ENCODE results near the gene OPN1MW.
"Not testable (repeated sequence)": the region's sequence is repeated elsewhere in the genome, so short reads cannot be mapped to it uniquely, and the experiment has no call there.

Gene OPN1MW

DNA sequence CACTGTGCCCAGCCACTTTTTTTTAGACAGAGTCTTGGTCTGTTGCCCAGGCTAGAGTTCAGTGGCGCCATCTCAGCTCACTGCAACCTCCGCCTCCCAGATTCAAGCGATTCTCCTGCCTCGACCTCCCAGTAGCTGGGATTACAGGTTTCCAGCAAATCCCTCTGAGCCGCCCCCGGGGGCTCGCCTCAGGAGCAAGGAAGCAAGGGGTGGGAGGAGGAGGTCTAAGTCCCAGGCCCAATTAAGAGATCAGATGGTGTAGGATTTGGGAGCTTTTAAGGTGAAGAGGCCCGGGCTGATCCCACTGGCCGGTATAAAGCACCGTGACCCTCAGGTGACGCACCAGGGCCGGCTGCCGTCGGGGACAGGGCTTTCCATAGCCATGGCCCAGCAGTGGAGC, at the start of gene OPN1MW:
TSS of gene OPN1MW (plus strand) at position 301 of the 400 bp plus-strand sequence. CDS start at position 383, 82 bp downstream.
- DNase-seq: not testable (repeated sequence)

- no peak for DNase-seq
These were observed 46.8 kb upstream of the OPN1MW start for GRCh38 chrX:154135458-154136229.

GRCh38 chrX:154136627-154137161, 45.7 kb upstream of the OPN1MW start:
- DNase-seq: peak; percentile 84

DNA sequence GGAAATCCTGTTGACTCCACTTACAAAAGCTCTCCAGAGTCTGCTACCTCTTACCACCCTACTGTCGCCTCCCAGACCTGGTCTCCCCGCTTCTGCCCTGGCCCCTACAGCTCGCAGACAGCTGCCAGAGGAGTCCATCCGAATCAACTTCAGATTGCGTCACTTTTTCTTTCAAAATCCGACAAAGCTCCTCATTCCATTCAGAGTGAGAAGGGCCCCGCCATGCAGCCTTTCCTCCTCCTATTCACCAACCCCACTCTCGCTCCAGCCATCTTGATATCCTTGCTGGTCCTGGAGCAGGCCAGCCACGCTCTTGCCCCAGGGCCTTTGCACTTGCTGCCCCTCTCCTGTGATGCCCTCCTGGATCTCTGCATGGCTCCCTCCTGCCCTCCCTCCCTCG, 43.5 kb upstream of the OPN1MW start:
- DNase-seq: no peak

- DNase-seq: peak; percentile 91
These were observed 42.2 kb upstream of the OPN1MW start for GRCh38 chrX:154140206-154140605.

GRCh38 chrX:154140742-154141141, 41.7 kb upstream of the OPN1MW start:
- peak; percentile 38 for DNase-seq

DNA sequence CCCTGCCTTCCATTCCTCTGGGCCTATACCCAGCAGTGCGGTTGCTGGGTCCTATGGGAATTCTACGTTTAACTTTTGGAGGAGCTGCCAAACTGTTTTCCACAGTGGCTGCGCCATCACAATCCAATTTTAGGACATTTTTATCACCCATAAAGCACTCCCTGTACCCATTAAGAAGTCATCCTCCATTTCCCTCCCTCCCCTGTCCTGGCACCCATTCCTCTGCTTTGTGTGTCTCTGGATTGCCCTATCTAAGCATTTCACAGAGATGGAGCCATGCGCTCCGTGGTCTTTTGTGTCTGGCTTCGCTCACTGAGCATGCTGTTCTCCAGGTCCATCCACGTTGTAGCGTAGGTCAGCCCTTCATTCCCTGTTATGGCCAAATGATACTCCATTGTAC, 40.0 kb upstream of the OPN1MW start:
- no peak for DNase-seq

DNA sequence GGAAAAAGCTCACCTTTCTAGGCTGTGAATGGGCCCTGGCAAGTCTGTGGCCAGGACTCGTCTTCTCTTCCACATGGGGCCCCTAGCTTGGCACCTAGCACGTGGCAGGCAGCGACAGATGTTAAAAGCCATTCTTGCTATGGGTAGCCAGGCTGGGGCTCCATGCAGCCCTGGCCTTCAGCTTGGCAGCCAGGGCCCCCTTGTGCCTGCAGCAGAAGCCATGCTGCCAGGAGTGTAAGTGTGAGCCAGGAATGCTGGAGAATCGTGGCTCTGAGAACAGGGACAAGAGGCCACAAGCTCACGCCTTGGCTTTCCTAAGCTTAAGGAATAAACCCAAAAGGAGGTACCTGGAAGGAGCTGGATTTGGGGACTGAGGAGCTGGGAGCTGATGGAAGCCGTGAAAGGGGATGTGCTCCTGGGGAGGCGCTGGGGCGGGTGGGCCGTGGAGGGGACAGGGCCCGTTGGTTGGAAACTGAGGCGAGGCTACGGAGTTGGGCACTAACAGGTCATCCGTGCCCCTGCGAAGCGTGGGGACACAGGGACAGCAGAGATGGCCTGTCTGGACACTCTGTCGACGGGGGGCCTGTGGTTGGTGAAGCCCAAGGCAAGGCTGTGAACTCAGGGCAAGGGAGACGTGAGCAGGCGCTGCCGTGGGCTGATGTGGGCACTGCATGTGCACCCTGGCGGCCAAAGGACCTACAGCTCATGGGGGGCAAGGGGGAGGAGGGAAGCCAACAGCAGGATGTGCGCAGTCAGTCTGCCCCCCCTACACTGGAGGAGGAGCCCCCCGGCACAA, 39.2 kb upstream of the OPN1MW start:
- no peak for DNase-seq

DNA sequence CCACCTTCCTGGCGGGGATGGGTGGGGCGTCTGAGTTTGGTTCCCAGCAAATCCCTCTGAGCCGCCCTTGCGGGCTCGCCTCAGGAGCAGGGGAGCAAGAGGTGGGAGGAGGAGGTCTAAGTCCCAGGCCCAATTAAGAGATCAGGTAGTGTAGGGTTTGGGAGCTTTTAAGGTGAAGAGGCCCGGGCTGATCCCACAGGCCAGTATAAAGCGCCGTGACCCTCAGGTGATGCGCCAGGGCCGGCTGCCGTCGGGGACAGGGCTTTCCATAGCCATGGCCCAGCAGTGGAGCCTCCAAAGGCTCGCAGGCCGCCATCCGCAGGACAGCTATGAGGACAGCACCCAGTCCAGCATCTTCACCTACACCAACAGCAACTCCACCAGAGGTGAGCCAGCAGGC, 38.4 kb upstream of the OPN1MW start, which contains the start of gene OPN1LW:
TSS of gene OPN1LW (plus strand) at position 234 of the 400 bp plus-strand sequence. CDS start at position 275, 41 bp downstream.
- DNase-seq: not testable (repeated sequence)

DNA sequence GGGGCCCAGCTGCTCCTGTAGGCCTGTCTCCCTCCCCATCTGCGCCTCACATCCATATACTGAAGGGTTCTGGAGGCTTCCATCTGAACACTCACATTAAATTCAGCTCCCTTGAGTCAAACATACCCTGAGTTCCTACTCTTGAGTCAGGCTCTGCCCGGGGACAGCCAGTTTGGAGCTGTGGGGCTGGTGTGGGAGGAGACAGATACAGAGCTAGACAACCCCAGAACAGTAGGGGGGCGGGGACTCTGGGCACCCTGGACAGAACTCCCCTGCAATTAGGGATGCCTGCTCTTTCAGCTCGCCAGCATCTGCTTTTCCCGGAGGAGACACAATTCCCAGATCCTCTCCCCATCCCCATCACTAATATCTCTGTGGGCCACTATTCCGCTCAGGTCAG, 31.4 kb upstream of the OPN1MW start:
- not testable (repeated sequence) for DNase-seq

GRCh38 chrX:154156221-154156620, 26.2 kb upstream of the OPN1MW start:
- not testable (repeated sequence) for DNase-seq

- not testable (repeated sequence) for DNase-seq
These were observed 25.2 kb upstream of the OPN1MW start for GRCh38 chrX:154157207-154157606.

DNA sequence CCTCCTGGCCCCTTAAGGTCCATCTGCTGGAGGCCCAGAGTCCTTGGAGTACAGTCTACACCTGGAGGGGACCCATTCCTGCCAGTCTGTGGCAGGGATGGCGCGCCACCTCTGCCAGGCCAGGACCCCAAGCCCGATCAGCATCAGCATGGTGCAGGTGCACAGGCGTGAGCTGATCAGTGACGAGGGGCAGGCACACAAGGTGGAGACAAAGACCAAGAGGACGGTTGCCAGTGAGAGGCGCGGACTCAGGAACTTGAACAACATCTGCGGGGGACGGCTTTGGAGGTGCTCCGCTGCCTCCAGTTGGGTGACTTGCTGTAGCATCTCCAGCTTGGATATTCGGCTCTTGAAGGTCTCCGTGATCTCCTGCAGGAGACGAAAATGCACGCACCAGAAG, 23.1 kb upstream of the OPN1MW start:
- not testable (repeated sequence) for DNase-seq

DNA sequence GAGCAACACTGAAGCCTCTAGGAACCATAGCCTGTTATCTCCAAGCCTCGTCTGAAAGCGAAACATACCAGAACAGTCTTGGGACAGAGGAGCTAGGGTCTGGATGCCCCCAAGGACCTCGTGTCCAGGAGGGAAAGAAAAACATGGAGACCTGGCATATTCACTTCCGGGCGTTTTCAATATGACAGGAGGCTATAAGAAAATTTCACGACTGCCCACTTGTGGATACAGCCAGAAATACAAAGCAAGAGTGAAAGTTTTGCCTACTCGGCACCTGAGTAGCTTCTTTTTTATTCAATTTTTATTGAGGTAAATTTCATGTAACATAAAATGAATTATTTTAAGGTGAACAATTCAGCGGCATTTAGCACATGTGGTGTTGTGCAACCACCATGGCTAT, 17.5 kb upstream of the OPN1MW start:
- DNase-seq: not testable (repeated sequence)

- not testable (repeated sequence) for DNase-seq
These were observed 14.0 kb upstream of the OPN1MW start for GRCh38 chrX:154168384-154168783.

- not testable (repeated sequence) for DNase-seq
These were observed 9.9 kb upstream of the OPN1MW start for GRCh38 chrX:154172535-154172943.

DNA sequence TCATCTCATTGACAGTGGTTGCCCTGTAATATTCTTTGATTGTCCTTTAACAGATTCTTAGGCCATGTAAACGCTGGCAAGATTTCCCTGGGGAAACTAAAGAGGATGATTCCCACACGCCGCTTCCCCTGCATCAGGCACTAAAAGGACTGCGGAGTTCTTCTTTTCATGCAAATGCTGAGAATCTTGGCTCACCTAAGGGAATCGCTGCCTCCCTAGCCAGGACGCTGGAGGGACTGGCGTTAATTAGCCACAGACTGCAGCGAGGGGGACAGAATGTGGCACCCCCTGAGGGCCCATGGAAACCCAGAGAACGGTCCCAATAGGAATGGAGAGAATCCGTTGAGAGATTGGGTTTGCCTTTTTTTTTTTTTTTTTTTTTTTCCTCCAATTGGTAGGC, 8.0 kb upstream of the OPN1MW start:
- DNase-seq: not testable (repeated sequence)

GRCh38 chrX:154183794-154184193, 1.4 kb downstream of the OPN1MW start:
- not testable (repeated sequence) for DNase-seq

DNA sequence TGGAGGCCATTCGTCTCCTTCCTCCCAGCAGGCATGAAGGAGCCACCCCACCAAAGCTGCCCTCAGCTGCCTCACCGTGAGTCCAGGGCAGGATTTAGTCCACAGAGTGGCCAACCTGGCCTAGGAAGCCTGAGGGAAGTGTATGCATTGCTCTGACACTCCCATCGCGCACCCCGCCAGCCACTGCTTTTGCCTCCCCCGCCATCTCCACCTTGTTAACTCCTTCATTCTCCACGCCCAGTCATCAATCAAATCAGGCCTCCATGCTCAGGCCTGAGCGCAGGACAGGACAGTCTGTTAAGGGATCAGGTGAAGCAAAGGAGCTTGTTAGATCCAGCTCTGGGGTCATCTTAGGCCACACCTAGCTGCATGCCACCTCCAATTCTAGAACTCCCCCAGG, 10.4 kb downstream of the OPN1MW start:
- DNase-seq: not testable (repeated sequence)

GRCh38 chrX:154194316-154194715, 11.9 kb downstream of the OPN1MW start:
- DNase-seq: not testable (repeated sequence)

DNA sequence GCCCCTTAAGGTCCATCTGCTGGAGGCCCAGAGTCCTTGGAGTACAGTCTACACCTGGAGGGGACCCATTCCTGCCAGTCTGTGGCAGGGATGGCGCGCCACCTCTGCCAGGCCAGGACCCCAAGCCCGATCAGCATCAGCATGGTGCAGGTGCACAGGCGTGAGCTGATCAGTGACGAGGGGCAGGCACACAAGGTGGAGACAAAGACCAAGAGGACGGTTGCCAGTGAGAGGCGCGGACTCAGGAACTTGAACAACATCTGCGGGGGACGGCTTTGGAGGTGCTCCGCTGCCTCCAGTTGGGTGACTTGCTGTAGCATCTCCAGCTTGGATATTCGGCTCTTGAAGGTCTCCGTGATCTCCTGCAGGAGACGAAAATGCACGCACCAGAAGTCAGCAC, 14.1 kb downstream of the OPN1MW start:
- DNase-seq: not testable (repeated sequence)

DNA sequence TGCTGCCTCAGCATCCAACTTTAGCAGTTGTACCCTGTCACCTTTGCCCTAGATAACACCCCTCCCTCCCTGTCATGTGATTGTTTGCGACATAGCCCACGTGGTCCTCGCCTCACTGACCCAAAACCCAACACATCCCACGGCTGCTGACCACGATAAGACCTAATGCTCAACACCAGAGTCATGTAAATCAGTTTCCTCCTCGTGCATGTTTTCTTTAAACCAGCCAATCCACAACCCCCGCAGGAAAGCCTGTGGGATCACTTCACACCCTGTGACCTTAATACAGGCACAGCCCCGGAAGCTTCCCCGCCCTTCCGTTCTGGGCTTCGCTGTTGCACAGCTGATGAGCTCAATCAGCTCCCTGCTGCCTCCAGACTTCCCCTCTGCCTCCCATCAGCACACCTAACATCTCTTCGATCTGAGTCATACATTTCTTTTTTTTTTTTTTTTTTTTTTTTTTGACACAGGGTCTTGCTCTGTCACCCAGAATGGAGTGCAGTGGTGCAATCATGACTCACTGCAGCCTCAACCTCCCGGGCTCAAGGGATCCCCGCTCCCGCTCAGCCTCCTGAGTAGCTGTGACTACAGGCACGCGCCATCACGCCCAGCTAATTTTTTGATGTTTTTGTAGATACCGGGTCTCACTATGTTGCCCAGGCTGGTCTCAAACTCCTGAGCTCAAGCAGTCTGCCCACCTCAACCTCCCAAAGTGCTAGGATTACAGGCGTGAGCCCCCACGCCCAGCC, 27.4 kb downstream of the OPN1MW start:
- DNase-seq: not testable (repeated sequence)

DNA sequence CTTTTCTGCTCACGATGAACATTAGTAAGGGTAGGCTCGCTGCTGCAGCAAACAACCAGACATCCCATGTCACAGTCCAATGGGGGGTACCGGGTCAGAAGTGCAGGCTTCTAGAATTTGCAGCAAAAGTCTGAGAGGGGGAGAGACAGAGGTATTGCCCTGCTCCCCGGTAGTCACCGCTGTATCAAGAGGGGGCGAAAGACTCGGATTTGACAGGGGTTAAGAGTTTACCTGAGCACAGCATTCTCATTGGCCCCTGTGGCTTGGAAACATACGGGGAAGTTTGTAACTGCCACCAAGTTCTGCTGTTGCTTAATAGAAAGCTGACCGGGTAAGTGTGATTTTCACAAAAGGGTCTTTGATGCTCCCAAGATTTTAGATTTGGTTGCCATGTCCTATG, 28.7 kb downstream of the OPN1MW start:
- not testable (repeated sequence) for DNase-seq
